HEK293 (cell line): ENCODE data around the gene KLHL13.

Experiments
- CTCF ChIA-PET: fragments of 350-600 bp; formaldehyde crosslinking; extraction: SDS; loops from one replicate; lab custom pipeline; 2021; ENCODE audit warnings: antibody characterized with exemption; lab: Yijun Ruan, JAX
- POLR2A ChIA-PET: fragments of 300-600 bp; formaldehyde crosslinking; extraction: SDS; loops from one replicate; lab custom pipeline; 2020; ENCODE audit warnings: antibody characterized with exemption, inconsistent platforms; lab: Yijun Ruan, JAX
- H3K27ac ChIP-seq: fragments of 200-500 bp; sonication (Bioruptor generic); 2 replicates; pipeline ENCODE4 v1.5.1; 2014; ENCODE audit warnings: low read depth, low read length, control low read depth, inconsistent platforms; ENCODE audit errors: extremely low read depth
- H3K36me3 ChIP-seq, 2 experiments: fragments of 200-500 bp in 1 of 2; sonication (Bioruptor generic) in 1 of 2; 1 replicate in 1 of 2; 2 replicates in 1 of 2; pipeline ENCODE4 v1.5.1; 2014 to 2017; ENCODE audit warnings: inconsistent platforms in 2 of 2, low read length in 2 of 2; ENCODE audit not compliant: control insufficient read depth in 2 of 2, insufficient read depth in 1 of 2
- H3K4me1 ChIP-seq: fragments of 200-500 bp; sonication (Bioruptor generic); 2 replicates; pipeline ENCODE4 v1.5.1; 2014; ENCODE audit warnings: mild to moderate bottlenecking, low read length, inconsistent platforms; ENCODE audit not compliant: control insufficient read depth, insufficient read depth
- H3K4me3 ChIP-seq: 2 replicates; pipeline ENCODE4 v1.5.1; 2011; ENCODE audit warnings: low read depth, mild to moderate bottlenecking, control low read depth, low read length, moderate library complexity
- H3K9me3 ChIP-seq: fragments of 200-500 bp; sonication (Bioruptor generic); 2 replicates; pipeline ENCODE4 v1.5.1; 2014; ENCODE audit warnings: low read depth, low read length, inconsistent platforms; ENCODE audit not compliant: control insufficient read depth, insufficient read depth
- BCL11B ChIP-seq: fragments of 450-650 bp; formaldehyde crosslinking; IDR thresholded peaks from 2 replicates; pipeline ENCODE4 v1.5.1; 2016; ENCODE audit warnings: low read depth, missing biosample characterization, missing genetic modification characterization
- ELK4 ChIP-seq: IDR thresholded peaks from 2 replicates; pipeline ENCODE4 v1.6.1; 2011; ENCODE audit warnings: mild to moderate bottlenecking, low read depth, low read length, borderline replicate concordance
- FEZF1 ChIP-seq: fragments of 450-650 bp; formaldehyde crosslinking; IDR thresholded peaks from 2 replicates; pipeline ENCODE4 v1.5.1; 2016; ENCODE audit warnings: missing biosample characterization, missing genetic modification characterization
- GFI1B ChIP-seq: fragments of 450-650 bp; formaldehyde crosslinking; IDR thresholded peaks from 2 replicates; pipeline ENCODE4 v1.5.1; 2016; ENCODE audit warnings: missing biosample characterization, missing genetic modification characterization
- GLI2 ChIP-seq: fragments of 450-650 bp; formaldehyde crosslinking; IDR thresholded peaks from 2 replicates; pipeline ENCODE4; 2017; ENCODE audit warnings: missing biosample characterization, missing genetic modification characterization, low read depth, borderline replicate concordance
- MEIS1 ChIP-seq: sonication (generic); formaldehyde crosslinking; IDR thresholded peaks from 2 replicates; pipeline ENCODE4 v1.8.1; 2022; ENCODE audit warnings: missing genetic modification reagents, mild to moderate bottlenecking, borderline replicate concordance
- RBAK ChIP-seq: fragments of 450-650 bp; formaldehyde crosslinking; IDR thresholded peaks from 2 replicates; pipeline ENCODE4 v1.5.1; 2016; ENCODE audit warnings: missing biosample characterization, missing genetic modification characterization
- TCF7L2 ChIP-seq: IDR thresholded peaks from 2 replicates; pipeline ENCODE4 v1.6.1; 2011; ENCODE audit warnings: low read depth, mild to moderate bottlenecking, inconsistent platforms, low read length, moderate library complexity, borderline replicate concordance
- YY2 ChIP-seq: fragments of 450-650 bp; formaldehyde crosslinking; IDR thresholded peaks from 2 replicates; pipeline ENCODE4 v1.5.1; 2016; ENCODE audit warnings: missing biosample characterization, missing genetic modification characterization
- ZBTB20 ChIP-seq: fragments of 450-650 bp; formaldehyde crosslinking; IDR thresholded peaks from 2 replicates; pipeline ENCODE4 v1.5.1; 2016; ENCODE audit warnings: missing biosample characterization, missing genetic modification characterization
- ZNF155 ChIP-seq: fragments of 450-650 bp; formaldehyde crosslinking; IDR thresholded peaks from 2 replicates; pipeline ENCODE4 v1.5.1; 2016; ENCODE audit warnings: missing biosample characterization, missing genetic modification characterization
- ZNF214 ChIP-seq: fragments of 450-650 bp; formaldehyde crosslinking; IDR thresholded peaks from 2 replicates; pipeline ENCODE4 v1.5.1; 2017; ENCODE audit warnings: missing biosample characterization, mild to moderate bottlenecking, missing genetic modification characterization, borderline replicate concordance
- ZNF274 ChIP-seq, 2 experiments: fragments of 200-500 bp in 1 of 2; fragments of 450-650 bp in 1 of 2; sonication (Bioruptor generic) in 1 of 2; formaldehyde crosslinking in 1 of 2; IDR thresholded peaks; 2 replicates each; pipeline versions ENCODE4 v1.5.1 to v1.6.1; 2014 to 2016; ENCODE audit warnings: borderline replicate concordance in 1 of 2, inconsistent platforms in 1 of 2, low read length in 1 of 2, missing biosample characterization in 1 of 2, missing genetic modification characterization in 1 of 2
- ZNF350 ChIP-seq: fragments of 450-650 bp; formaldehyde crosslinking; IDR thresholded peaks from 2 replicates; pipeline ENCODE4 v1.5.0; 2017; ENCODE audit warnings: missing biosample characterization, mild to moderate bottlenecking, missing genetic modification characterization
- ZNF501 ChIP-seq: fragments of 450-650 bp; formaldehyde crosslinking; IDR thresholded peaks from 2 replicates; pipeline ENCODE4 v1.5.1; 2016; ENCODE audit warnings: missing biosample characterization, missing genetic modification characterization
- ZNF555 ChIP-seq: fragments of 450-650 bp; formaldehyde crosslinking; conservative IDR thresholded peaks from 2 replicates; pipeline ENCODE4 v1.5.1; 2017; ENCODE audit warnings: missing biosample characterization, mild to moderate bottlenecking, missing genetic modification characterization, inconsistent platforms
- ZNF561 ChIP-seq: fragments of 450-650 bp; IDR thresholded peaks from 2 replicates; pipeline ENCODE4 v1.5.1; 2018; ENCODE audit warnings: missing biosample characterization, missing genetic modification characterization, borderline replicate concordance
- ZNF580 ChIP-seq: fragments of 450-650 bp; formaldehyde crosslinking; IDR thresholded peaks from 2 replicates; pipeline ENCODE4 v1.5.1; 2016; ENCODE audit warnings: missing biosample characterization, missing genetic modification characterization
- ZNF645 ChIP-seq: fragments of 450-650 bp; formaldehyde crosslinking; IDR thresholded peaks from 2 replicates; pipeline ENCODE4; 2016; ENCODE audit warnings: missing biosample characterization, missing genetic modification characterization
- TF ChIP-seq, protein P1 (sequence below): fragments of 450-650 bp; formaldehyde crosslinking; conservative IDR thresholded peaks from 2 replicates; pipeline ENCODE4 v1.5.1; 2016; ENCODE audit warnings: low read depth, missing biosample characterization, missing genetic modification characterization
- TF ChIP-seq, protein P2 (sequence below): fragments of 450-650 bp; formaldehyde crosslinking; IDR thresholded peaks from 2 replicates; pipeline ENCODE4 v1.5.1; 2016; ENCODE audit warnings: missing biosample characterization, missing genetic modification characterization

Gene KLHL13

GRCh38 chrX:118025226-118025625, 91.4 kb downstream of the KLHL13 start:
- TF ChIP-seq ELK4 = no peak
- no peak for TF ChIP-seq ZNF155 (tag by site-specific recombination)
- TF ChIP-seq ZNF501 = no peak
- no peak for TF ChIP-seq MEIS1
- no peak for TF ChIP-seq ZNF580
- no peak for TF ChIP-seq ZNF555 (tag by site-specific recombination)
- TF ChIP-seq BCL11B (tag by site-specific recombination) = no peak
- TF ChIP-seq ZNF561 (tag by site-specific recombination) = no peak
- TF ChIP-seq ZNF274 (IDR thresholded peaks at IDR 0.05; ENCODE audit: low read length) = no peak
- TF ChIP-seq ZNF274 (tag by site-specific recombination; IDR thresholded peaks at IDR 0.05; ENCODE audit: borderline replicate concordance) = no peak
- no peak for TF ChIP-seq FEZF1 (tag by site-specific recombination)
- TF ChIP-seq, all 188 proteins: peak for 0
- H3K27ac ChIP-seq = no peak overlapping the region
- POLR2A ChIA-PET = no interaction called here
- no peaks in the 10 kb centered on the region for H3K9me3 ChIP-seq
- H3K4me1 ChIP-seq = no peaks in the 10 kb centered on the region
- CTCF ChIA-PET = no interaction called here
- H3K4me3 ChIP-seq = no peak overlapping the region
- no peaks in the 10 kb centered on the region for H3K36me3 ChIP-seq

- Histone ChIP-seq H3K27ac (no peak overlapping the region), H3K4me3 (no peak overlapping the region), H3K4me1 (no peaks in the 10 kb centered on the region), H3K36me3 (no peaks in the 10 kb centered on the region), H3K9me3 (no peaks in the 10 kb centered on the region)
- no peak for TF ChIP-seq ZNF645 (tag by site-specific recombination)
- POLR2A ChIA-PET = no interaction called here
- CTCF ChIA-PET = interaction anchor here (0.6 to 0.8 kb wide), 2 partner anchors 16 to 26 kb away, joined by 3 to 4 read pairs; no protein-coding TSS in a partner anchor
Observed at GRCh38 chrX:118024482-118024881, 92.1 kb downstream of the KLHL13 start.

DNA sequence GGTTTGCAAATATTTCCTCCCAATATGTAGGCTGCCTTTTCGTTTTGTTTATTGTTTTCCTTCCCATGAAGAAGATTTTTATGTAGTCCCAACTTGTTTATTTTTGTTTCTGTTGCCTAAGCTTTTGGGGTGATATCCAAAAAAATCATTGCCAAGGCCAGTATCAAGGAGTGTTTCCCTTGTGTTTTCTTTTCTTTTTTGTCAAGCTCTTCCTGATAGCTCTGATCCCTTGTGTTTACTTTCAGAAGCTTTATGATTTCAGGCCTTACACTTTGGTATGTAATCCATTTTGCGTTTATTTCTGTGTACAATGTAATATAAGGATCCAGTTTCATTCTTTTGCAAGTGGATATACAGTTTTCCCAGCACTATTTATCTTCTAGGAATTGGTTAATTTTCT, 93.9 kb downstream of the KLHL13 start:
- Histone ChIP-seq H3K36me3 (no peaks in the 10 kb centered on the region), H3K9me3 (no peaks in the 10 kb centered on the region), H3K27ac (no peak overlapping the region), H3K4me3 (no peak overlapping the region), H3K4me1 (no peaks in the 10 kb centered on the region)
- ChIA-PET POLR2A (no interaction called here), CTCF (interaction anchor here (0.5 kb wide), 1 partner anchor 1011 kb away, joined by 3 read pairs; no protein-coding TSS in a partner anchor)
- TF ChIP-seq YY2 (tag by site-specific recombination) (no peak), TCF7L2 (no peak), RBAK (no peak), GLI2 (tag by site-specific recombination) (no peak), ZBTB20 (tag by site-specific recombination) (no peak), ZNF214 (tag by site-specific recombination) (no peak), GFI1B (no peak), ZNF350 (tag by site-specific recombination) (no peak)
- TF ChIP-seq, protein P1, sequence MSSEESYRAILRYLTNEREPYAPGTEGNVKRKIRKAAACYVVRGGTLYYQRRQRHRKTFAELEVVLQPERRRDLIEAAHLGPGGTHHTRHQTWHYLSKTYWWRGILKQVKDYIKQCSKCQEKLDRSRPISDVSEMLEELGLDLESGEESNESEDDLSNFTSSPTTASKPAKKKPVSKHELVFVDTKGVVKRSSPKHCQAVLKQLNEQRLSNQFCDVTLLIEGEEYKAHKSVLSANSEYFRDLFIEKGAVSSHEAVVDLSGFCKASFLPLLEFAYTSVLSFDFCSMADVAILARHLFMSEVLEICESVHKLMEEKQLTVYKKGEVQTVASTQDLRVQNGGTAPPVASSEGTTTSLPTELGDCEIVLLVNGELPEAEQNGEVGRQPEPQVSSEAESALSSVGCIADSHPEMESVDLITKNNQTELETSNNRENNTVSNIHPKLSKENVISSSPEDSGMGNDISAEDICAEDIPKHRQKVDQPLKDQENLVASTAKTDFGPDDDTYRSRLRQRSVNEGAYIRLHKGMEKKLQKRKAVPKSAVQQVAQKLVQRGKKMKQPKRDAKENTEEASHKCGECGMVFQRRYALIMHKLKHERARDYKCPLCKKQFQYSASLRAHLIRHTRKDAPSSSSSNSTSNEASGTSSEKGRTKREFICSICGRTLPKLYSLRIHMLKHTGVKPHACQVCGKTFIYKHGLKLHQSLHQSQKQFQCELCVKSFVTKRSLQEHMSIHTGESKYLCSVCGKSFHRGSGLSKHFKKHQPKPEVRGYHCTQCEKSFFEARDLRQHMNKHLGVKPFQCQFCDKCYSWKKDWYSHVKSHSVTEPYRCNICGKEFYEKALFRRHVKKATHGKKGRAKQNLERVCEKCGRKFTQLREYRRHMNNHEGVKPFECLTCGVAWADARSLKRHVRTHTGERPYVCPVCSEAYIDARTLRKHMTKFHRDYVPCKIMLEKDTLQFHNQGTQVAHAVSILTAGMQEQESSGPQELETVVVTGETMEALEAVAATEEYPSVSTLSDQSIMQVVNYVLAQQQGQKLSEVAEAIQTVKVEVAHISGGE (tag by site-specific recombination) = no peak
- TF ChIP-seq, protein P2, sequence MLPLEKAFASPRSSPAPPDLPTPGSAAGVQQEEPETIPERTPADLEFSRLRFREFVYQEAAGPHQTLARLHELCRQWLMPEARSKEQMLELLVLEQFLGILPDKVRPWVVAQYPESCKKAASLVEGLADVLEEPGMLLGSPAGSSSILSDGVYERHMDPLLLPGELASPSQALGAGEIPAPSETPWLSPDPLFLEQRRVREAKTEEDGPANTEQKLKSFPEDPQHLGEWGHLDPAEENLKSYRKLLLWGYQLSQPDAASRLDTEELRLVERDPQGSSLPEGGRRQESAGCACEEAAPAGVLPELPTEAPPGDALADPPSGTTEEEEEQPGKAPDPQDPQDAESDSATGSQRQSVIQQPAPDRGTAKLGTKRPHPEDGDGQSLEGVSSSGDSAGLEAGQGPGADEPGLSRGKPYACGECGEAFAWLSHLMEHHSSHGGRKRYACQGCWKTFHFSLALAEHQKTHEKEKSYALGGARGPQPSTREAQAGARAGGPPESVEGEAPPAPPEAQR (tag by site-specific recombination) = no peak
